ENCODE measurements around the gene PRKRA. TPM values are rescaled to one million over a fixed set of nuclear protein-coding genes. Genes with fewer than 3 reads are reported as not detected.

Gene PRKRA
- total RNA-seq, 1 experiment from 2014 or later, result 60.2 TPM

DNA sequence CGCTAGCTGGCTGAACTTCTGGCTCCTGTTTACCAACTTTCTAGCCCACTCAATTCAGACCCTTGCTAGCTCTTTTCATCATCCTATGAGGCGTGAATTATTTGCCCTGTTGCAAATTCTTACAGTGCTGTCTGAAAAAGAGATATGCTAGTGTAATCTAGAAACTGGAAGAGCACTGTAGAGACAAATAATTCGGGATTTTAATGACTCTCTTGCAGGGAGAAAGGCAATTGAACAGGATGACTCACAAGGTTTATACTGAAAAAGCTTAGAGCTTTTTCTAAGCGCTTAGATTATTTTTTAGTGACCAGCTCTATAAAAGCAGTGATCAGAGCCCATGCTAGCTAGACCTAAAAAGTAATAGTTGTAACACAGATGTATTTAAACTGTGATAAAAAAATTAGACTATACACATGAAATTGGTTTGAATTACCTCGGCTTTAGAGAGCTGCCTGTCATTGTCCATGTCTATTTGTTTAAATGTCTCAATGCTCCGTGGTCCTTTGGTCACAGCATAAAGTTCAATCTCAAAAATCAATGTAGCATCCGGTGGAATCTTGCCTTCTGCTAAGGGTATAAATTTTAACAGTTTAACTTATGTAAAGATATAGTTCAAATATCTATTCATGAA lies 18.4 kb upstream of the PRKRA start:
- H3K4me1 Mint-ChIP-seq (ENCODE audit: low read depth, unreplicated experiment), result no peaks in the 10 kb centered on the region
- TF ChIP-seq, protein P1, sequence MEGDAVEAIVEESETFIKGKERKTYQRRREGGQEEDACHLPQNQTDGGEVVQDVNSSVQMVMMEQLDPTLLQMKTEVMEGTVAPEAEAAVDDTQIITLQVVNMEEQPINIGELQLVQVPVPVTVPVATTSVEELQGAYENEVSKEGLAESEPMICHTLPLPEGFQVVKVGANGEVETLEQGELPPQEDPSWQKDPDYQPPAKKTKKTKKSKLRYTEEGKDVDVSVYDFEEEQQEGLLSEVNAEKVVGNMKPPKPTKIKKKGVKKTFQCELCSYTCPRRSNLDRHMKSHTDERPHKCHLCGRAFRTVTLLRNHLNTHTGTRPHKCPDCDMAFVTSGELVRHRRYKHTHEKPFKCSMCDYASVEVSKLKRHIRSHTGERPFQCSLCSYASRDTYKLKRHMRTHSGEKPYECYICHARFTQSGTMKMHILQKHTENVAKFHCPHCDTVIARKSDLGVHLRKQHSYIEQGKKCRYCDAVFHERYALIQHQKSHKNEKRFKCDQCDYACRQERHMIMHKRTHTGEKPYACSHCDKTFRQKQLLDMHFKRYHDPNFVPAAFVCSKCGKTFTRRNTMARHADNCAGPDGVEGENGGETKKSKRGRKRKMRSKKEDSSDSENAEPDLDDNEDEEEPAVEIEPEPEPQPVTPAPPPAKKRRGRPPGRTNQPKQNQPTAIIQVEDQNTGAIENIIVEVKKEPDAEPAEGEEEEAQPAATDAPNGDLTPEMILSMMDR (IDR thresholded peaks at IDR 0.05; ENCODE audit: insufficient read depth in 1 of 2, low read depth in 1 of 2, low read length in 1 of 2, severe bottlenecking in 1 of 2, unreplicated experiment in 1 of 2), result no peak
- Histone ChIP-seq H3K36me3 (ENCODE audit: control insufficient read depth, insufficient read depth, low read length) (no peaks in the 10 kb centered on the region), H3K4me3 (ENCODE audit: low read depth, low read length) (no peak overlapping the region), H3K9me3 (no peaks in the 10 kb centered on the region), H3K4me1 (no peaks in the 10 kb centered on the region), H3K27me3 (replicated peaks; ENCODE audit: control insufficient read depth, insufficient read depth, low read length) (no peaks in the 10 kb centered on the region)
- no peaks in the 10 kb centered on the region for H3K27me3 Mint-ChIP-seq (ENCODE audit: insufficient read depth, unreplicated experiment)
- ChIA-PET CTCF (interaction anchor here (0.7 kb wide), 2 partner anchors 232 to 403 kb away, joined by 4 read pairs; no protein-coding TSS in a partner anchor), POLR2A (no interaction called here)
- no TSS peak for BruUV-seq (replicated peaks)
- H3K27ac Mint-ChIP-seq (ENCODE audit: unreplicated experiment), result no peak overlapping the region
- H3K9me3 Mint-ChIP-seq (ENCODE audit: unreplicated experiment), result no peaks in the 10 kb centered on the region
- no peaks in the 10 kb centered on the region for H3K36me3 Mint-ChIP-seq (ENCODE audit: insufficient read depth, unreplicated experiment)
- H3K4me3 Mint-ChIP-seq (ENCODE audit: unreplicated experiment), result no peak overlapping the region
- DNase-seq, result no peak
- intact Hi-C loops (cut with micrococcal nuclease; ENCODE audit: unreplicated experiment), result no loop called here

DNA sequence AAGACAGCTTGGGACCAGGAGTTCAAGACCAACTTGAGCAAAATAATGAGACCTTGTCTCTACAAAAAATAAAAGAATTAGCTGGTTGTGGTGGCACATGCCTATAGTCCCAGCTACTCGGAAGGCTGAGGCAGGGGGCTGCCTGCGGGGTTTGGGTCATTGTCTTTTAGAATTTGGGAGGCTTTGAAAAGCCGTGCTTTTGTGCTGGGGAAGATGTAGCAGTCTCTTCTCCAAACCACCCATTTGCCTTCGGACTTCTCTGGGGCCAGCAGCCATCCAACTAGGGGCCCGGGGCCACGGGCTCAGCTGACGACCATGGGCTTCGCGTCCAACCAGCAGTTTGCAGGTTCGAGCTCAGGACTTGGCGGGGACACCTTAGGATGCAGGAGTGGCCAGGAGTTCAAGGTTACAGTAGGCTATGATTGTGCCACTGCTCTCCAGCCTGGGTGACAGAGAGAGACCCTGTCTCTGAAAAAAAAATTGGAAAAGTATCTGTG lies 6.5 kb upstream of the PRKRA start:
- BruUV-seq (replicated peaks), result no TSS peak
- intact Hi-C loops (cut with micrococcal nuclease; ENCODE audit: unreplicated experiment), result no loop called here
- POLR2A ChIA-PET, result no interaction called here

DNA sequence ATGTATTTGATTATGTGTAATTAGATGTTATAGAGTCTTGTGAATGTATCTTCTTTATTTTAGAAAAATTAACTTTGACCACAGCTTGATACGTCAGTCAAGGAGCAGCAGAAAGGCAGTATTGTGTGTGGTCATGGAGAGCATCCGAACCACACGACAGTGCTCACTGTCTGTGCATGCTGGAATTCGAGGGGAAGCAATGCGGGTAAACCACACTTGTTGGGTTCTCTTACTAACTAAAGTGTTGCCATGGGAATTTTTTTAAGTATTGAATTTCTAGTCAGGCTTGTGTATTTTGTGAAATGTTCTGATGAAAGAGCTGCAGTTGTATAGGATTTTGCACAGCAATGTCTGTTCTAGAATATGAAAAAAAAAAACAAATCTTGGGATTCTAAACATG lies 5.0 kb upstream of the PRKRA start:
- TF ChIP-seq, protein P1 (IDR thresholded peaks at IDR 0.05; ENCODE audit: insufficient read depth in 1 of 2, low read depth in 1 of 2, low read length in 1 of 2, severe bottlenecking in 1 of 2, unreplicated experiment in 1 of 2), result no peak
- H3K27me3 Mint-ChIP-seq (ENCODE audit: insufficient read depth, unreplicated experiment), result peaks cover 5% of the 10 kb centered on the region
- H3K4me3 Mint-ChIP-seq (ENCODE audit: unreplicated experiment), result no peak overlapping the region
- peaks cover 10% of the 10 kb centered on the region for H3K36me3 Mint-ChIP-seq (ENCODE audit: insufficient read depth, unreplicated experiment)
- CTCF ChIA-PET, result no interaction called here
- H3K9me3 Mint-ChIP-seq (ENCODE audit: unreplicated experiment), result no peaks in the 10 kb centered on the region
- Histone ChIP-seq H3K4me1 (no peaks in the 10 kb centered on the region), H3K27me3 (replicated peaks; ENCODE audit: control insufficient read depth, insufficient read depth, low read length) (no peaks in the 10 kb centered on the region), H3K36me3 (ENCODE audit: control insufficient read depth, insufficient read depth, low read length) (no peaks in the 10 kb centered on the region), H3K4me3 (ENCODE audit: low read depth, low read length) (no peak overlapping the region), H3K9me3 (0 out of 2 replicates have a peak, but pooled peaks cover 4% of the 10 kb centered on the region)
- POLR2A ChIA-PET, result no interaction called here
- H3K4me1 Mint-ChIP-seq (ENCODE audit: low read depth, unreplicated experiment), result no peaks in the 10 kb centered on the region
- DNase-seq, result no peak
- intact Hi-C loops (cut with micrococcal nuclease; ENCODE audit: unreplicated experiment), result no loop called here
- BruUV-seq (replicated peaks), result no TSS peak
- no peak overlapping the region for H3K27ac Mint-ChIP-seq (ENCODE audit: unreplicated experiment)

More for the DNA sequence above, 6.5 kb upstream of the PRKRA start:
- CTCF ChIA-PET, result no interaction called here
- no peaks in the 10 kb centered on the region for H3K4me1 ChIP-seq
- 0 out of 2 replicates have a peak, but pooled peaks cover 4% of the 10 kb centered on the region for H3K9me3 ChIP-seq
- Mint-ChIP-seq H3K4me1 (ENCODE audit: low read depth, unreplicated experiment) (no peaks in the 10 kb centered on the region), H3K36me3 (ENCODE audit: insufficient read depth, unreplicated experiment) (no peaks in the 10 kb centered on the region), H3K4me3 (ENCODE audit: unreplicated experiment) (no peak overlapping the region), H3K9me3 (ENCODE audit: unreplicated experiment) (no peaks in the 10 kb centered on the region), H3K27ac (ENCODE audit: unreplicated experiment) (no peak overlapping the region), H3K27me3 (ENCODE audit: insufficient read depth, unreplicated experiment) (peaks cover 5% of the 10 kb centered on the region)
- H3K36me3 ChIP-seq (ENCODE audit: control insufficient read depth, insufficient read depth, low read length), result no peaks in the 10 kb centered on the region
- no peak overlapping the region for H3K4me3 ChIP-seq (ENCODE audit: low read depth, low read length)
- H3K27me3 ChIP-seq (replicated peaks; ENCODE audit: control insufficient read depth, insufficient read depth, low read length), result no peaks in the 10 kb centered on the region
- TF ChIP-seq, protein P1 (IDR thresholded peaks at IDR 0.05; ENCODE audit: insufficient read depth in 1 of 2, low read depth in 1 of 2, low read length in 1 of 2, severe bottlenecking in 1 of 2, unreplicated experiment in 1 of 2), result no peak
- DNase-seq, result no peak

Data from Caco-2 (cell line).